8988T (cell line): Measurements from ENCODE around the gene FAM184A.

Source experiments
- DNase-seq: peaks from one replicate; pipeline ENCODE4 v3.0.0; 2011

FAM184A gene

DNA sequence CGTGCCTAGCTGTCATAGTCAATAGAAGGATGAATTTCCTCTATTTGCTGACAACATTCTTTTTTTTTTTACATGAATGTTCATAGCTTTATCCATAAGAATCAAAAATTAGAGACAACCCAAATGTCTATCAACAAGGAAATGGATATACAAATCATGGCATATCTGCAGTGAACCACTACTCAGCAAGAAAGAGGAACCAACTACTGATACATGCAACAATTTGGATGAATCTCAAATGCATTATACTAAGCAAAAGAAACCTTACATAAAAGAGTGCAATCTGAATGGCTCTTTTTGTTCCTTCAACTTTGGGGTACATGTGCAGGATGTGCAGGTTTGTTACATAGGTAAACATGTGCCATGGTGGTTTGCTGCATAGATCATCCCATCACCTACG lies 125.8 kb downstream of the FAM184A start:
- DNase-seq = no peak

- DNase-seq = no peak
Measured at GRCh38 chr6:118945217-118945616, 133.2 kb downstream of the FAM184A start.

DNA sequence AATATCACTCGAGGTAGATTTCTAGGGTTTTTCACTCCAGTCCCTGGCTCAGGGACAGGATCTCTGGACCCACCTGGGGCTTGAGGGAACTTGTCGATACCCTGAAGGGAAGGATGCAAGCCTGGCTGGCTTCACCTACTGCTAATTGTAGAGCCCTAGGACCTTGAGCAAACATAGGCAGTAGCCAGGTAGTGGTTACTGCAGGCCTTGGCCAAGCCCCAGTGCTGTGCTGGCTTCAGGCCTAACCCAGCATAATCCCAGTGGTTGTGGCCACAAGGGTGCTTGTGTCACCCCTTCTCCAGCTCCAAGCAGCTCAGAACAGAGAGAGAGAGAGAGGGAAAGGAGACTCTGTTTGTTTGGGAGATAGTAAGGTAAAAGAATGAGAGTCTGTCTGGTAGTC lies 137.7 kb downstream of the FAM184A start:
- no peak for DNase-seq

- no peak for DNase-seq
Measured at GRCh38 chr6:118939683-118940082, 138.8 kb downstream of the FAM184A start.

- no peak for DNase-seq
Measured at GRCh38 chr6:118935978-118936703, 142.3 kb downstream of the FAM184A start.

DNA sequence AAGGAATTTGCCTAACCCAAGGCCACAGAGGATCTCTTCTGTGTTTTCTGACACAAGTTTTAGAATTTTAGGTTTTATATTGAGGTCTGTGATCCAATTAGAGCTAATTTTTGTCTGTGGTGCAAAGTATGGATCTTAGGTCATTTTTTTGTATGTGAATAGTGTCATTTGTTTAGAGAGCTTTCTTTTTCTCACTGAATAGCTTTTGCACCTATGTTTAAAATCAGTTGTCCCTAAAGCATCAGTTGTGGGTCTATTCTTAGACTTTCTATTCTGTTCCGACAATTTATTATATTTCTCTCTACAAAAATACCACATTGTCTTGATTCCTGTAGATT lies 143.2 kb downstream of the FAM184A start:
- no peak for DNase-seq

GRCh38 chr6:118934461-118935330 lies 143.8 kb downstream of the FAM184A start, which contains the start of gene MCM9:
Gene MCM9 (minus strand): TSS chr6:118935159. CDS start chr6:118931723, 3,436 bp downstream.
- DNase-seq = peak; percentile 70

- DNase-seq = no peak
Measured at GRCh38 chr6:118933855-118934460, 144.5 kb downstream of the FAM184A start.

DNA sequence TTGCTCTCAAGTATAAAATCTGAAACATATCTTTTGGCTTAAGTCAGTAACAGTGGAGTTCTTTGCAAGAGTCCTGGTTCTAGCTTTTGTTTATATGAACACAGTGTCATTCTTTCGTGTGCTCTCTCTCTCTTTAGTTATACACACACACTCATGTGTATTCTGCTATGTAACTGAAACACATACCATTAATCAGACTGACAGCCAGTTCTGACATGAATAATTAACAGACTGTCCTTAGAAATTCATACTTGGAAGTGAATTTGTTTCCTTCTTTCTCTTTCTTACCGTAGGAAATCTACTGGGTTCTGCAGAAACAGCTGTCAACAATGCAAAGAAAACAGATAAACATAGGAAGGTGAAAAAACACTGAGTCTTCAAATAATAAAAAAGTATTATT lies 146.0 kb downstream of the FAM184A start:
- DNase-seq = no peak

GRCh38 chr6:118931436-118931835 lies 147.0 kb downstream of the FAM184A start:
- DNase-seq = no peak

- no peak for DNase-seq
Measured at GRCh38 chr6:118930680-118931079, 147.8 kb downstream of the FAM184A start.

- DNase-seq = no peak
Measured at GRCh38 chr6:118923035-118923434, 155.4 kb downstream of the FAM184A start.

DNA sequence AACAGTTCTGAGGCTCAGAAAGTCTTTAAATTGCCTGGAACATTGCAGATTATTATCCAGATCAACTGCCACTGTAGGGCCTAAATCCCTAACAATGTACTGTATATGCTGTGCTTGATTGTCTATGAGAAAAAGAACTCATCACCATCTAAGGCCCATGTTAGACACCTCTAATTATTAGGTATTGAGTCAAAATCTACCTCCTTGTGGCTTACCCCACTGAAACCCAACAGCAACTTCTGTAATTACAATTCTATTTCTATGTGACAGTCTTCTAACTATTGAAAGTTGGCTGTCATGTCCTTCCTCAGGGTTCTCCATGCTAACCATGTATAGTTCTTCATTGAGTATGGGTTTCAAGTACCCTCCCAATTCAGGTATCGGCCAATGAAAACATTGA lies 157.4 kb downstream of the FAM184A start:
- DNase-seq = no peak

DNA sequence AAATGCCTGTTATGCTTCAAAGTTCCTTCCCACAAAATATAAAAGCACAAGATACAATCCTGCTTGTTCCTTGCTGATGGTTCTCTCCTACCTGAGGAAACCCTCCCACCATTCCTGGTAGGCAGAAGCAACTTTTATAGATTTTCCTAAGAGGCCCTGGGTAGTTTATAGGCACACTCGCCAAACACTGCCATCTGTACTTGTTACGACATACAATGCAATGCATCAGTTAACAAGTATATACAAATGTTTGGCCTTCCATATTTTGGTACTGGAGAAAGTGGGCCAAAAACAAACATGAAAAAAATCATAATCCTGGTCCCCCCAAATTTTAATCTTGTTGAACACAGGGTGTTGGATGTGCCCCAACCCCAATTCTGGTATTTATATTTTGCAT lies 160.1 kb downstream of the FAM184A start:
- no peak for DNase-seq

DNA sequence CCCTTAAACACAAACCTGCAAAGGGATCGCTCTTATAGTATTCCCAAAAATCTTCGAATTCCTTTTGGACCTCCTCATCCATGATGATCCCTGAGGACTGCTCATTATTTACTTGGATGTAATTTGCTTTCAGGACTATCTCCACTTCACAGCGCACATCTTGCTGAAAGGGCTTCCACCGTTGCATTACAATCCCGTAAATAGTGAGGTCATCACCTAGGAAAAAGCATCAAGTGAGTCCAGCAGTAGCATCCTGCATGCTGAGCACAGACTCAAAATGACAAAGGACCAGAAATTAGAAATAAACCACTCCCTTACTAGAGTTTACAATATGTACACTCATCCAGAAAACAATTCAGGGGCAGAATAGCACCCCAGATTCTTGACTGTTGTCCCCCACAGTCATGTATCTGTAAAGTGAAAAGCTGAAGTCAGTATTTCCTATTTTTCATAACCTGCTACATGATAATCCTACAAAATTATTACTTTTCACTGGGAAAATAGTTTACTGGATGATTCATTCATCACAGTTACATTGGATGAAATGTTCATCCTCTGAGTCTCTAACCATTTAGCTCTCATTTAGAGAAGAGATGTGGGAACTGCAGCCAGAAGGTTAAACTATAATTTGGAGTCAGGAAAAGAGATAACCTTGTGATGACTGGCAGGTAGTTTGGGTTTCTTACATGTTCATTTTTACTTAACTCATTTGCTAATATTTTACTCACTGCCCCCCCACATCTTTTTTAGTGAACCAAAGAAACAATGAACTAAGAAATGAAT lies 160.7 kb downstream of the FAM184A start:
- no peak for DNase-seq

DNA sequence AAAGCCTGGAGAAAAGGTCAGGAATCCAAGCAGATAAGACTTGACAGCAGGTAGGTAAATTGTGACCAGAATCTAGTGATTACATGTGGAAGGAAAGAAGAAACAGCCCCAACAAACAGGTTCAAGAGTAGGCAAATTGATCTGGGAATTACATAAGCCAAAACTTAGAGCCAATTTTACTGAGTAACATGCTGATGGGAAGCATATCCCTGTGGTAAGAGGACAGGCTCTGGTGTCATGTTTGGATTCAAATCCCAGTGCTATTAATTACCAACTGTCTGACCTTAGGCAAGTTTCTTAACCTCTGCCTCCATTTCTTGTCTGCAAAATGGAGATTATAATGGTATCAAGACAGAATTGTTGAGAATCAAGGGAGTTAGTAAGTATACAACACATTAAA lies 163.9 kb downstream of the FAM184A start:
- no peak for DNase-seq

DNA sequence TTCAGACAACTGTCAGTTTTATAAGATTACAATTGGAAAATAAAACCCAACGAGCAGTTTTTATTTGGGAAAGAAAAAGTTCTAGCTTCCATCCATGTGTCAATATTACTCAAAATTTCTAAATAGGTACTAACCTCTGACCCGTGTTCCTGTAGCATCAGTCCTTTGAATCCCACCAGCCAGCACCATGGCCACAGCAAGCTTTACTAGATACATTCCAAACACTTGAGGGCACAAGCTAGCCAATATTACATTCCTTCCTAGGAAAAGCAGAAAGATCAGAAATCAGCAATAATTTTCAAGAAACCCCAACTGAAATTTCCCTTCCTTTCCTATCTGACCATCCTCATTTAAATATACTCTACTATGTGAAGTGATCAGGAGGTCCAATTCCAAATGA lies 165.3 kb downstream of the FAM184A start:
- no peak for DNase-seq

DNA sequence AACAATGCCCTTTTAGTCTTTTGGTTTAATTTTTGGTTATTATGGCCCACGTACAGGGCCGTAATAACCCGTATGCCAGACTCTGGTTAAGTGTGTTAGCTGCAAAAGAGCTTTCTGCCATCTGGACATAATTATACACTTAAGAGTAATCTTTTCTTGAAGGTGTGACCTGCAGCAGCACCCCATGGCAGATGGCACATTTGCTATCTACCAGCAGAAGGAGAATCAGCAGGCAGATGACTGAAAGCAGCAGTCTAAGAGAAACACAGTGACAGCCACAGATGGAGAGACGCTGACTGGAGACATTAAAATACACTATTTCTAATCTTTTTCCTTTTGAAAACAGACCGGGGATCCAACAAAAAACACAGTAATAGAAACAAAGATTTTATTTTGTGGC lies 165.8 kb downstream of the FAM184A start:
- no peak for DNase-seq
